8988T (cell line): ENCODE results near the gene MPI.

Experiments used
- DNase-seq: peaks from one replicate; pipeline ENCODE4 v3.0.0; 2011

MPI gene

DNA sequence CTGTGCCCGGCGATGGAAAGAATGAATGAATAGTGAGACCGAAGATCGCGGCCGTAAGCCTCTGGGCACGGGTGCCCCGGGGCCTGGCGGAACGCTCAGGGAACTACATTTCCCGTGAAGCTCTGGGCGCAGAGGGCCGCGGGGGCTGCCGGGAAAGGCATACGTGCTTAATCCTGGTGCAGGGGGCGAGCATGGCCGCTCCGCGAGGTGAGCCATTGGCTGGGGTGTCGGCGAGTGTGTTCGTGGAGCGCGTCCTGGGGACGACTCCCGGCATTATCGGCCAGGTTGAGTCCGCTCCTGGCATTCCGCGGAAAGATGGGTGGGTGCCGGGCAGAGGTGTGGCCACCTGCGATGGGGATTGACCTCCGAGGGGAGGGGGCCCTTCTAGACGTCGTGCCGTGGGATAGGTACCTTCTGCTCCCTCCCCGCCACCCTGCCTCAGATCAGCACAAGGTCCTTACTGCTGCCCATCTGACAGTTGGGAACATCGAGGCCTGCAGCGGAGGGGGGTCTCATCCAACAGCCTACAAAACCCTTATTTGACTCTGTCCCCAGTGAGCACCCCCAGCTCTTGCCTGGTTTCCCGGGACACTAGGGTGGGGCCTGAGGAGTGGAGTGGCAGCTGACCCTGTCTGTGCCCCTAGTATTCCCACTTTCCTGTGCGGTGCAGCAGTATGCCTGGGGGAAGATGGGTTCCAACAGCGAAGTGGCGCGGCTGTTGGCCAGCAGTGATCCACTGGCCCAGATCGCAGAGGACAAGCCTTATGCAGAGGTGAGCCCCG, at the start of gene MPI:
MPI (plus strand) TSS at position 160 of the 782 bp plus-strand sequence; CDS start at position 192, 32 bp downstream.
- peak; percentile 95 for DNase-seq

DNA sequence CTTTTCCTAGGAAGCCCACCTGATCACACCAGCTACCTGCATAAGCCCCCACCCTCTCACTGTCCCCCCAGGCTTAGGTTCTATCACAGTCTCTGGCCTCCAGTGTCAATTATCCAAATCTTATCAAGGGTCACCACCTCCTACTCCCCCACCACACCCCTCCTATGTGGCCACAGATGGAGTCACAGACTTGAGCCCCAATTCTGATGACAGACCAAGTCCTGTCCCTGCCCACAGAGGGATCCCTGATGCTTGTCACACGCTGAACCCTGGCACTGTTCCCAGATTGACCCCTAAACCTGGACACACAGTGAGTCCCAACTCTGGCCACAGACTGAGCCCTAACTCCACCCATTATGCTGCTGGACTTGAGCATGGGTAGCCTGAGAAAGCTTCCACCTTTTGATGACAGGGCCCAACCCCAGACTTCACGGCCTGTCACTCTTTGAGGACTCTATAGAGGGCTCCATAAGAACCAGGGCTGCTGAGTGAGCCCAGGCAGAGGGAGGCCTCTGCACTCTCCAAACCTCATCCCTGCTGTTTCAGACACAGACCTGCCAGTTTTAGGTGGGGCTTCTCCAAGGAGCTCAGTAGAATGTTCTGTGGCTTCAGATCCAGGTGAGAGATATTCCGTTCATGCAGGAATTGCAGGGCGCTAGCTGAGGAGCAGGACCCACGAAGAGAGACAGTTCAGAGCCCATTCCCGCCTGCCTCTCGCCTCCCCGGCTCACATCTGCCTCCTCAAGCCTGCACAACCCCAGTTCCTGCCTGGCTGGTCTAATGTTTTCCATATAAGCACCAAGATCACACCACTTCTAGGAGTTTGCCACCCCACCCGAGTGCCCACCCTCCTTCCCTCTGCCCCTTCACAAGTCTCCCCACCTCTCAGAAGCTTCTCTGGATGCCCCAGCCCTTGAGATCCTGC, 48.7 kb upstream of the MPI start:
- no peak for DNase-seq

DNA sequence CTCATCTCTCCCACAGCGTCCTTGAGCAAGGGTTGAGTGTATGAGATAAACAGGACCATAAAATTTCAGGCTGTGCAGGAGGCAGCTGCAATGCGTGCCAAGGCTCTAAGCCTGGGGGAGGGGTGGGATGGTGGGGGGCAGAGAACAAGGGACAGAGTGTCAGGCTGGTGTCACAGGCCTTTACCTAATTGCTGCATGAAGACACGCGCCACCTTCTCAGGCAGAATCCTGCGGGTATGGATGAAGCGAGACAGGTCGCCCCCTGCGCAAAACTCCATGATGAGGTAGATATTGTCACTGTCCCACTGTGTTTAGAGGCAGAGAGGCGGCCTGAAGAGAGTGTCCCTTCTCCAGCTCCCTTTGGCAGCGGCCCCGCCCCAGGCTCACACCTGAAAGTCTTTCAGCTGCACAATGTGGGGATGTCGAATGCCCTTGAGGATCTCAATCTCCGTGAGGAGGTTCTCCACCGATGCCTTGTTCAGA, 47.9 kb upstream of the MPI start:
- DNase-seq = no peak

GRCh38 chr15:74842581-74843444, 47.0 kb upstream of the MPI start, which contains the start of gene ULK3:
Gene ULK3 (minus strand): TSS chr15:74843156. CDS start chr15:74843105, 51 bp downstream.
- DNase-seq = peak; percentile 91

- DNase-seq = no peak
These were observed 46.4 kb upstream of the MPI start for GRCh38 chr15:74843445-74843828.

GRCh38 chr15:74843891-74844299, 45.9 kb upstream of the MPI start:
- no peak for DNase-seq

DNA sequence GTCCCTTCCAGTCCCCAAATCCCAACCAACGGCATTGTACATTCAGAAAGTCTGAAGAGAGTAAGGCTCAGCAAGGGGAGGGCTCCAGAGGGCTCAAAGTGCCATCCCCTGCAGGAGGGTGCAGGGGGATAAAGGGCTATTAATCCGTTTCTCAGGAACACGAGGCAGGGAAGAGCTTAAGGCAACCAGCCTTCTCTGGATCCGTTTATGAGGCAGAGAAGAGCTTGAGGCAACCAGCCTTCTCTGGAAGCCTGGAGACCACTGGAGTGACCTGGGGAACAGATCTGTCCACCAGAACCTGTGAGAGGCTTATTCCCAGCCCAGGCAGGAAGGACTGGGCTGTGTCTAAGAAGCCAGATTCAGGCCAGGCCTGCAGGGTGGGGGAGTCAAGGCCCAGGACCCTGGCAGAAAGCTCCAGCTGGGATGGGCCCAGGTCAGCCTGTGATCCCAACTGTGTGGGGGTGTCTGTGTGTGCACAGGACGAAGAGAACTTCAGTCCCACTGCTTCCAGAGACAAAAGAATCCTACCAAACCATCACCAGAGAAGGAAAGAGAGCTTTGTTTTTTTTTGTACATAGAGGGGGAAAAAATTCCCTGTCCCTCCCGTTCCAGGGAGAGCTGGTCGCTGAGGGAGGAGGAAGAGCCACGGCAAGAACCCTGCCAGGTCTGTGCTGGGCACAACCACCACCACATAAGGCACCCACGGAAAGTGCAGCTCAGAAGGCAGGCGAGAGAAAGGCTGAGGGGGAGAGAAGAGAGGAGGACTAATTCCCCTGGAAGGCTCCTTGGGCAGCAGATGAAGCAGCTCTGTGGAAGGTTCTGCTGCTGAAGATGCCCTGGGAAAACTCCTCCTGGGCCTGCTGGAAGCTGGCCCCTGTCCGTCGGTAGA, 45.3 kb upstream of the MPI start:
- no peak for DNase-seq

- DNase-seq = no peak
These were observed 44.7 kb upstream of the MPI start for GRCh38 chr15:74845208-74845568.

GRCh38 chr15:74845581-74845980, 44.3 kb upstream of the MPI start:
- no peak for DNase-seq

GRCh38 chr15:74847432-74847831, 42.4 kb upstream of the MPI start:
- no peak for DNase-seq

- DNase-seq = no peak
These were observed 39.4 kb upstream of the MPI start for GRCh38 chr15:74850393-74850792.

DNA sequence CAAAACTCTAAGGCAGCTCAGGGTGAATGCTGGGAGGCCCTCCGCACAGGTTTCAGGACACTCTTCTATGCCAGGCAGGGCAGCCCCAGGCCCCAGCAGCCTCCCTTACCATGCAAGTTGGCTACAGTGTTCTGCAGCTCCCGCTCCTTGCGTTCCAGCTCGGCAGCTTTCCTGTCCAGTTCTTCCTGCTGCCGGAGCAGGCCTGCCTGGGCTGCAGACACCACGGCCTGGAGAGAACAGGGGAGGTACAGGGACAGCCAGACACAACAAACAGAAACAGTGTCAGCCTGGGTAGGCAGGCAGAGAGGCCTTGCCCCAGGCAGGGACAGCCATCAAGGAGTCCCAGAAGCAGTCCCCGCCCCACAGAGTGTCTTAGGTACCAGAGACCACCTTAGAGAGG, 37.9 kb upstream of the MPI start:
- DNase-seq = no peak

DNA sequence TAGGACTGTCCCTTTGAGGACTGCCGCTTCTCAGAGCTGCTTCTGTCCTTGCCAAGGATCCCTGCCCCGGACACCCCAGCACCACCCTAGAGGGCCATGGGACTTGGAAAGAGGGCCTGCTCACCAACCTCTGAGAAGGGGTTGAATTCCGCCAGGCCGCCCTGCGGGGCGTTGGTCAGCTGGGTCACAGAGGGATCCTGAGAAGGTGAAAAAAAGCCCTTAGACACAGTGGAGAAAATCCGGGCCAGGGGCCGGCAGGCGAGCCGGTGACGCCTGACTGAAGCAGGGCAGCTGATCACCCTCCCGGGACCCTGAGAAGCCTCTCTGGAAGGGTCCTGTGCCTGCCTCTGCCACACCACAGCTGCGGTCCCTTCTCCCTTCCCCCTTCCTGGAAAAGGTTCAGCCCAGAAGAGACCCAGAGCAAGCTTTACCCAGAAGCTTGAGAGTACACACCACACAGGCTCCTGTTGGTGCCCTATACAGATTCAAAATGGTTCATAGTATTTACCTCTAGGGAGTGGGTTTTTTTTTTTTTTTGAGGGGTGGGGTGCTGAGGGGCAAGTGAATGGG, 35.3 kb upstream of the MPI start:
- DNase-seq = no peak

DNA sequence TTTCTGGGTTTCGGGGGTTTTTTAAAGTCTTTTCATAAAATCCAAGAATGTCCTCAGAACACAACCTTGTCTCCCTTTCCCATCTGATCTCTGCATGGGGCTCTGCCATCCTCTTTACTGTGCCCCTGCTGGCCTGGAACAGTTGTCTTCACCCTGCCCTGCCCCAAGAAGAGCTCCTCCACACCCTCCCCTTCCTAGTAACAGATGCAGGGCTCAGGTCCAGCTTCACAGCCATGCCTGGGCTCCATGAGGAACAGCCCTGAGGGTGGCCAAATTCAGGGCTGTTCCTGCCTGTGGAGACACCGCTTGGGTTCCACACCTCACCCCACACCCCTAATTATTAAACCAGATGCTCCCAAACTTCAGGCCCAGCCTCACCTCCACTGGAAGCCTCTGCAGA, 34.0 kb upstream of the MPI start:
- no peak for DNase-seq

DNA sequence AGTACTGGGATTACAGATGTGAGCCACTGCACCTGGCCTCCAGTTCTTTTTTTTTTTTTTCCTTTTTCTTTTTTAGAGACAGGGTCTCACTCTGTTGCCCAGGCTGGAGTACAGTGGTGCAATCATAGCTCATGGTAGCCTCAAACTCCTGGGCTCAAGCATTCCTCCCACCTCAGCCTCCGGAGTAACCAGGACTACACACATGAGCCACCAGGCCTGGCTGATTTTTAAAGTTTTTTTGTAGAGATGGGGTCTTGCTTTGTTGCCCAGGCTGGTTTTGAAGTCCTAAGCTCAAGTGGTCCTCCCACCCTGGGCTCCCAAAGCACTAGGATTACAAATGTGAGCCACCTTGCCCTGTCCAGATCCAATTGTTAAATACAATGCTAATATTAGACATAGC, 33.3 kb upstream of the MPI start:
- DNase-seq = no peak

- no peak for DNase-seq
These were observed 32.7 kb upstream of the MPI start for GRCh38 chr15:74857082-74857655.

GRCh38 chr15:74857671-74858368, 32.0 kb upstream of the MPI start:
- DNase-seq = no peak

- DNase-seq = no peak
These were observed 31.5 kb upstream of the MPI start for GRCh38 chr15:74858369-74858740.

DNA sequence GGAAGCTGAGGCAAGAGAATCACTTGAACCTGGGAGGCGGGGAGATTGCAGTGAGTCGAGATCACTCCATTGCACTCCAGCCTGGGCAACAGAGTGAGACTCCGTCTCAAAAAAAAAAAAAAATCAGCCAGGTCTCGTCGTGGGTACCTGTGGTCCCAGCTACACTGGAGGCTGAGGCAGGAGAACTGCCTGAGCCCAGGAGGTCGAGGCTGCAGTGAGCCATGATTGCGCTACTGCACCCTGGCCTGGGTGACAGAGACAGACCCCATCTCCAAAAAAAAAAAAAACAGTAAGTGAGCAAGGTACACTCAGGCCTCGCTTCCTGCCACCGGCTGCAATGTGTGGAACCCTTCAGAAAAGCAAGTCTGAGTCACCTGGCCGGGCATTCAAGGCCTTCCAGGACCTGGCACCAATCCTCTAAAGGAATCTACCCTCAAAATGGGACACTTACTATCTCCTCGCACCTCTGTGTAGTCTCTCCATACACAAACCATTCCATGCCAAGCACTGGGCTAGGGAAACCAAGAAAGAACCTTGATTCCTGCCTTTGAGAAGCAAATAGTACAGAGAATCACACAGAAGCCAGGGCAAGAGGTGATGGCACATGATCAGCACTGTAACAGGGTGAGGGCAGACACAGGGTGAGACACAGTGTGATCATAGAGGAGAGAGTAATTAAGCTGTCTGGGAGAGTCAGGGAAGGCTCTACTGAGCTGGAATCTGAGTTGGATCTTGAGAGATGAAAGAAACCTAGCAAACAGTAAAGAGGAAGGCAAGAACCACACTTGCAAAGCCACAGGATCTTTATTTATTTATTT, 26.4 kb upstream of the MPI start:
- no peak for DNase-seq

DNA sequence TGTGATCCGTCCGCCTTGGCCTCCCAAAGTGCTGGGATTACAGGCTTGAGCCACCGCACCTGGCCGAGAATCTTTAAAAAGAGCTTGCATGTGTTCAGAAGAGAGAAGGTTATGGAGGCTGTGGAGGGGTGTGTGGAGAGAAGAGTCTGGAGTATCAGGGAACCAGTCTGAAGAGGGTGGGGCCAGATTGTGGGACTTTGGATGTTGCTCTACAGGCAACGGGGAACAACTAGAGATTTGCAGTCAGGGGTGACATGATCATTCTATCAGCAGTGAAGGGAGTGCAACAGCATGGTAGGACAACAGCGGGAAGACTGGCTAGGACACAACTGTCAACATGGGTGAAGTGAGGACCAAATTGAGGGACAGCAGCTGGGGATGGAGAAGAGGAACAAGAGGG, 25.5 kb upstream of the MPI start:
- no peak for DNase-seq
